Activated CD4-positive, alpha-beta T cell treated with anti-CD3 and anti-CD28 coated beads, Interleukin-2, amount 50 U/mL, for 1 hour (primary cell): ENCODE data around the gene CLPSL2.
"Not testable (repeated sequence)": the region's sequence is repeated elsewhere in the genome, so short reads cannot be mapped to it uniquely, and the experiment has no call there.

Experiments used
- DNase-seq: peaks from one replicate; pipeline ENCODE4 v3.0.0-alpha.2; 2020

Gene CLPSL2

GRCh38 chr6:35776364-35777215 lies at the start of gene CLPSL2:
Gene CLPSL2, plus strand, starts transcription at chr6:35776598. Its CDS starts 21 bp downstream, at chr6:35776619.
- DNase-seq, result no peak

- no peak for DNase-seq
Observed at GRCh38 chr6:35727231-35727934, 49.0 kb upstream of the CLPSL2 start.

GRCh38 chr6:35727935-35728682 lies 48.3 kb upstream of the CLPSL2 start:
- DNase-seq, result peak; percentile 80

GRCh38 chr6:35728683-35729678 lies 47.4 kb upstream of the CLPSL2 start:
- peak; percentile 37 for DNase-seq

GRCh38 chr6:35729722-35730121 lies 46.7 kb upstream of the CLPSL2 start:
- DNase-seq, result no peak

GRCh38 chr6:35730745-35731413 lies 45.5 kb upstream of the CLPSL2 start:
- DNase-seq, result no peak

GRCh38 chr6:35731414-35731735 lies 45.0 kb upstream of the CLPSL2 start:
- peak; percentile 95 for DNase-seq

- peak; percentile 93 for DNase-seq
Observed at GRCh38 chr6:35731736-35732532, 44.5 kb upstream of the CLPSL2 start.

GRCh38 chr6:35733633-35734032 lies 42.8 kb upstream of the CLPSL2 start:
- no peak for DNase-seq

GRCh38 chr6:35734319-35734718 lies 42.1 kb upstream of the CLPSL2 start:
- DNase-seq, result not testable (repeated sequence)

GRCh38 chr6:35735452-35735851 lies 40.9 kb upstream of the CLPSL2 start:
- DNase-seq, result no peak

GRCh38 chr6:35736253-35736894 lies 40.0 kb upstream of the CLPSL2 start:
- DNase-seq, result peak; percentile 84

- DNase-seq, result no peak
Observed at GRCh38 chr6:35736982-35737412, 39.4 kb upstream of the CLPSL2 start, which contains the start of gene ARMC12. Gene ARMC12, plus strand, starts transcription at chr6:35737032. Its CDS starts 77 bp downstream, at chr6:35737109.

GRCh38 chr6:35737413-35738211 lies 38.8 kb upstream of the CLPSL2 start:
- DNase-seq, result no peak

- no peak for DNase-seq
Observed at GRCh38 chr6:35739645-35740524, 36.5 kb upstream of the CLPSL2 start.

GRCh38 chr6:35742842-35743241 lies 33.6 kb upstream of the CLPSL2 start:
- no peak for DNase-seq

- DNase-seq, result no peak
Observed at GRCh38 chr6:35745509-35745908, 30.9 kb upstream of the CLPSL2 start.

- no peak for DNase-seq
Observed at GRCh38 chr6:35746516-35746915, 29.9 kb upstream of the CLPSL2 start.
